Stimulated activated CD4-positive, alpha-beta T cell treated with anti-CD3 and anti-CD28 coated beads, Interleukin-2, amount 100 ng/mL, for 24 hours (primary cell): Measurements from ENCODE around the gene TOLLIP.
"Not testable (repeated sequence)": the region's sequence is repeated elsewhere in the genome, so short reads cannot be mapped to it uniquely, and the experiment has no call there.

Source experiments
- DNase-seq, 2 donors: peaks; one replicate each; pipeline ENCODE4 v3.0.0-alpha.2; 2020

Gene TOLLIP

GRCh38 chr11:1279674-1280055 lies 29.8 kb downstream of the TOLLIP start:
- no peak for DNase-seq

- no peak for DNase-seq
Observed at GRCh38 chr11:1278766-1279673, 30.4 kb downstream of the TOLLIP start.

- no peak for DNase-seq
Observed at GRCh38 chr11:1277936-1278512, 31.4 kb downstream of the TOLLIP start.

GRCh38 chr11:1276866-1277615 lies 32.4 kb downstream of the TOLLIP start:
- no peak for DNase-seq

GRCh38 chr11:1276041-1276790 lies 33.2 kb downstream of the TOLLIP start:
- DNase-seq = no peak

GRCh38 chr11:1275021-1275420 lies 34.4 kb downstream of the TOLLIP start:
- no peak for DNase-seq

- DNase-seq = no peak
Observed at GRCh38 chr11:1274501-1274900, 34.9 kb downstream of the TOLLIP start.

- no peak for DNase-seq
Observed at GRCh38 chr11:1272531-1272930, 36.9 kb downstream of the TOLLIP start.

- DNase-seq = no peak
Observed at GRCh38 chr11:1271927-1272326, 37.5 kb downstream of the TOLLIP start.

GRCh38 chr11:1271406-1271805 lies 38.0 kb downstream of the TOLLIP start:
- DNase-seq = no peak

- no peak for DNase-seq
Observed at GRCh38 chr11:1271002-1271401, 38.4 kb downstream of the TOLLIP start.

GRCh38 chr11:1270476-1270875 lies 39.0 kb downstream of the TOLLIP start:
- no peak for DNase-seq

GRCh38 chr11:1269957-1270356 lies 39.5 kb downstream of the TOLLIP start:
- DNase-seq = no peak

GRCh38 chr11:1267441-1268100 lies 41.9 kb downstream of the TOLLIP start:
- DNase-seq = no peak

- not testable (repeated sequence) for DNase-seq
Observed at GRCh38 chr11:1266976-1267375, 42.5 kb downstream of the TOLLIP start.

- not testable (repeated sequence) for DNase-seq
Observed at GRCh38 chr11:1265480-1265879, 44.0 kb downstream of the TOLLIP start.

- DNase-seq = peak; percentile 26 to 38
Observed at GRCh38 chr11:1264444-1264843, 45.0 kb downstream of the TOLLIP start.

GRCh38 chr11:1263010-1263409 lies 46.4 kb downstream of the TOLLIP start:
- peak in 1 of 2 donors; percentile 22 for DNase-seq

GRCh38 chr11:1262172-1263006 lies 47.0 kb downstream of the TOLLIP start:
- DNase-seq = peak; percentile 91 to 93

GRCh38 chr11:1261241-1262071 lies 48.0 kb downstream of the TOLLIP start:
- no peak for DNase-seq
